ENCODE measurements around the gene MAP1A.

DNA sequence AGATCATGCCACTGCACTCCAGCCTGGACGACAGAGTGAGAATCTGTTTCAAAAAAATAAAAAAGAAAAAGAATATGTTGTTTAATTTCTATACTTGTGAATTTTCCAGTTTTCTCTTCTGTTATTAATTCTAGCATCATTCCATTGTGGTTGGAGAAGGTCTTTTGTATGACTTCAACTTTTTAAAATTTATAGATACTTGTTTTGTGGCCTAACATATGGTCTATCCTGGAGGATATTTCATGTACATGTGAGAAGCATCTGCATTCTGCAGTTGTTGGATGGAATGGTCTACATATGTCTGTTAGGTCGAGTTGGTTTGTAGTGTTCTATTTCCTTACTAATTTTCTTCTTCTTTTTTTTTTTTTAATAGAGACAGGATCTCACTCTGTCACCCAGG is 35.6 kb downstream of the MAP1A start:
- TF ChIP-seq, protein P1, sequence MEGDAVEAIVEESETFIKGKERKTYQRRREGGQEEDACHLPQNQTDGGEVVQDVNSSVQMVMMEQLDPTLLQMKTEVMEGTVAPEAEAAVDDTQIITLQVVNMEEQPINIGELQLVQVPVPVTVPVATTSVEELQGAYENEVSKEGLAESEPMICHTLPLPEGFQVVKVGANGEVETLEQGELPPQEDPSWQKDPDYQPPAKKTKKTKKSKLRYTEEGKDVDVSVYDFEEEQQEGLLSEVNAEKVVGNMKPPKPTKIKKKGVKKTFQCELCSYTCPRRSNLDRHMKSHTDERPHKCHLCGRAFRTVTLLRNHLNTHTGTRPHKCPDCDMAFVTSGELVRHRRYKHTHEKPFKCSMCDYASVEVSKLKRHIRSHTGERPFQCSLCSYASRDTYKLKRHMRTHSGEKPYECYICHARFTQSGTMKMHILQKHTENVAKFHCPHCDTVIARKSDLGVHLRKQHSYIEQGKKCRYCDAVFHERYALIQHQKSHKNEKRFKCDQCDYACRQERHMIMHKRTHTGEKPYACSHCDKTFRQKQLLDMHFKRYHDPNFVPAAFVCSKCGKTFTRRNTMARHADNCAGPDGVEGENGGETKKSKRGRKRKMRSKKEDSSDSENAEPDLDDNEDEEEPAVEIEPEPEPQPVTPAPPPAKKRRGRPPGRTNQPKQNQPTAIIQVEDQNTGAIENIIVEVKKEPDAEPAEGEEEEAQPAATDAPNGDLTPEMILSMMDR (IDR thresholded peaks at IDR 0.05) = no peak
- TF ChIP-seq ZFX (IDR thresholded peaks at IDR 0.05; ENCODE audit: borderline replicate concordance) = no peak
